Measurements from ENCODE around the gene NFIC.
"Not testable (repeated sequence)": the region's sequence is repeated elsewhere in the genome, so short reads cannot be mapped to it uniquely, and the experiment has no call there.

The NFIC gene

DNA sequence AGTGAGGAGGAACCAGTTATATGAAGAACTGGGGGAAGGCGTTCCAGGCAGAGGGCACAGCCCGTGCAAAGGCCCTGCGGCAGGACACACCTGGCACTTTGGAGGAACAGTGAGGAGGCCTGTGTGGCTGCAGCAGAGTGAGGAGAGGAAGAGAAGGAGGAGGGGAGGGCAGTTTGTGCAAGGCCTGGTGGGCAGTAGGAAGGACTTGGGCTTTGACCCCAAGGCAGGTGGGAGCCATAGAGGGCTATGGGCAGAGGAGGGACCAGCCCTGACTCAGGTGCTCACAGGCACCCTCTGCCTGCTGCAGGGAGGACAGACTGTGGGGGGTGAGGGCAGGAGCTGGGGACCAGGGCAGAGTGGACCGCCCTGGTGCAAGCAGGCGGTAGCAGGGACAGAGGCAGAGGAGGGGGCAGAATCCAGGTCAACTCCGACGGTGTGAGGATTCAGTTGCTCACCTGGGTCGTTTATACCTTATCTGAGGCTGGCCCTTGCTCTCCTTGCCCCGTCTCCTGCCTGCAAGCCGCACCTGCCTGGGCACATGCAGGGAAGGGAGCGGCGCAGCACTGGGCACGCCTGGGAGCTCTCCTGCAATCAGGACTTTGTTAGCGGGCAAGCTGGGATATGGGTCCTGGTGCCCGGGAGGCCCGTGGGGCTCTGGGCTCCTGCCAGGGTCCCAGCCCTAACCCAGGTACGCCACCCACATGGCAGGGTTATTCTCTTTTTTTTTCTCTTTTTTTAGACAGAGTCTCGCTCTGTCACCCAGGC is 34.8 kb downstream of the NFIC start:
- DNase-seq, result no peak

DNA sequence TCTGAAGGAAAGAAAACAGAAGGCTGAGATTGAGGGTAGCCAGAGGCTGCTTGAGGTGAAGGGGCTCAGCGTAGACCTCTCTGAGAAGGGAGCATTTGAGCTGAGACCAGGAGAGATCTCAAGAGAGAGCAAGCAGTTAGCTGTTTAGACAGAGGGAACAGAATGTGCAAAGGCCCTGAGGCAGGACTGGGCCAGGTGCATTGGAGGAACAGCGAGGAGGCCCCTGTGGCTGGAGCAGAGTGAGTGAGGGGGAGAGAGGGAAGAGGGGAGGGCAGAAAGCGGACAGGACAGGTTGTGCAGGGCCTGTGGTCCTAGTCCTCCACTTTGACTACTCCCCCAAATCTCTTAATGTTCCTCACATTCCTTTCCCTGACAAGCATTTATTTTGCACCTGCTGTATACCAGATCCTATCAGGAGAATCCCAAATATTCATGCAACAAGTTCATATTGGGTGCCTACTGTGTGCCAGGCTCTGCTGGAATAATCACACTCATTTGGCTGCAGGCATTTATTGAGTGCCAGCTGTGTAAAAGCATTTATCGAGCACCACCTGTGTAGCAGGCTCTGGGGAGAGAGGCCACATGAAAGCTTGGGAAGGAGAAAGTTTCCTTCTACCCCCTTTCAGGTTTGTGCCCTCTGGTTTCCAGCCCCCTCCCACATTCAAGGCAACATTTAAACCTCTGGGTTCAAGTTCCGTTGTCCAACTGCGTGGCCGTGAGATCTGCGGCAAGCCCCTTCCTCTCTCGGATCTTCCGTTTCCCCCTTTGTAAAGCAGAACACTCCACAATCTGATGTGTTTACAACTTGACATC is 36.5 kb downstream of the NFIC start:
- no peak for DNase-seq

DNA sequence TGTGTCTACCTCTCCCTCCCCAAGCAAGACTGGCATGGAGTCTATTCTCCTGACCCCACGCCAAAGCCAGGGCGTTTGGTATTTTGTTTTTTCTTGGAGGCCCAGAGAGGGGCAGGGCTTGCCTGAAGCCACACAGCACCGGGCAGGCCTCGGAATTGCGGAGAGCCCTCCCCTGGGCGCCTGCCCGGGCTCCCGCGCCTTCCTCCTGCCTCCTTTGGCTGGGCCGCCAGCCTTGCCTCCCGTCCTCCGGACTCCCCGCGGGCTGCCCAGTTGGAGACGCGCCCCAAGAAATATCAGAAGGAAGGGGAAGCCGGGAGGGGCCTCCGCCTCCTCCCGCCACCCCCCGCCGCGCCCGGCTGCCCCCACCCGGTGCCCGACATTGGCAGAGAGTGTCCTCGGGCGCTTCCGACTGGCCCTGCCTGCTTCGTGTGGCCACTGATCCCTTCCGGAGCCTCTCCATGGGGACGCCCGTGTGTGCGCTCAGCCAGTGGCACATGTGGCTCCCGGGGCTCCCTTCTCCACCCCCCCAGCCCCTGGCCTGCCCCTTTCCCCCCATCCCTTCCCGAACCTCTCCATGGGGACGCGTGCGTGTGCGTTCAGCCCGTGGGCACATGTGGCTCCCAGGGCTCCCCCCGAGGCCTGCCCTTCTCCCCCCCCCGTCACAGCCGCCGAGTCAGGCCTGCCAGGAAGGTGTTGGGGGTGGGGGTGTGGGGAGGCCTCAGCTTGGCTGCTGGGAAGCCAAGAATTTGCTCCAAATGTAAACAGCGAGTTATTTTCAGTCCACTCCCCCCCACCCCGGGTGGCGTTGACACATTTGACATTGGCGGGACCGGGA is 37.3 kb downstream of the NFIC start:
- no peak for DNase-seq

DNA sequence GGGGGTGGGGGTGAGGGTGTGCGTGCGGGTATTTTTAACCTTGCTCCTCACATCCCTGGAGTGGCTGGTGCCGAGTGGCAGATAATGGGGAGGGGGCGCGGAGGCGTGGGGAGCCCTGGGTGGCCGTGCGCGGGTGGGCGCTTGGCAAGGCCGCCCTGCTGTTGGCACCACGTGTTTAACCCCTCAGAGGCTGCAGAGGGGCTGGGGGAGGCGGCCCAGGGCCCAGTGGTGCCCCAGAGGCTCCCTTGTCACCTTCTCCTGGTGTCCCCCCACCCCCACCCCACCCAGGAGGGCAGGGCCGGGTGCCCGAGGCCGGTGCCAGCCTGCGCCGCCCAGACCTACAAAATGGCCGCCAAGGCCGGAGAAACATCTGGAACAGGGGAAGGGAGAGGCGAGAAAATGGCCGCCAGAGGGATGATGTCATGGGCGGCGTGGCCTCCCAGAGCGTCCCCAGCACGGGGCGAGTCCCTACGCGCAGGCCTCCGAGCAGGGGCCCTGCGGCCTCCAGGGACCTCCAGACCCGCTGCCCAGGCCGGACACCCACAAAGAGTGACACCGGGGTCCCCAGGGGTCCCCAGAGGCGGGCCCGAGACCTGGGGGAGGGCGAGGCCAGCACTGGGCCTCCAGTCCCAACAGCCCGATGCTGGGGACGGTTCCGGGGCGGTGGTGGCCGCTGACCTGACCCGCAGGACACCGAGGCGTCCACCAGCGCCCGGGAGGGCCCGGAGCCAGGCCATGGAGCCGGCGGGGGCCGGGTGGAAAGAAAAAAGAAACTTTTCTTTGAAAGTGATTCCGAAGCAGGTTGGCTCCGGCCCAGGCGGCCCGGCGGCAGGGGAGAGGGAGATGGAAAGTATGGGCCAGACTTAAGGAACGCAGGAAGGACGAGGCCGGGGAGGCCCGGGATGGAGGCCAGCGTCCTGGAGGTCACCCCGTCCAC is 38.2 kb downstream of the NFIC start:
- no peak for DNase-seq

DNA sequence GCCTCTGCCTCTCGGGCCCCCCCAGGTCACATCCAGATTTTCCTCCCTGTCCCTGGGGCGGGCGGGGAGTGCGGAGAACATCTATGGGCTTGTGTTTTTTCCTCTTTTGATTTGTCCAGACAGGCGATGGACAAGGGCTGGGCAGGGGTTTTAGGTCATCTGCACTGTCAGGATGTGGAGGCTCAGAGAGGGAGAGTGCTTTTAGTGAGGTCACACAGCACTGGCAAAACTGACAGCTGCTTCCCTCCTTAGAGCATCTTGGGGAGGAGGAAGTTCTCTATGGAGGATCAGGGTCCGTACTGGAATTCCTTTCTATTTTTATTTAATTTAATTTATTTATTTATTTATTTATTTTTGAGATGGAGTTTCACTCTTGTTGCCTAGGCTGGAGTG is 38.9 kb downstream of the NFIC start:
- no peak for DNase-seq

DNA sequence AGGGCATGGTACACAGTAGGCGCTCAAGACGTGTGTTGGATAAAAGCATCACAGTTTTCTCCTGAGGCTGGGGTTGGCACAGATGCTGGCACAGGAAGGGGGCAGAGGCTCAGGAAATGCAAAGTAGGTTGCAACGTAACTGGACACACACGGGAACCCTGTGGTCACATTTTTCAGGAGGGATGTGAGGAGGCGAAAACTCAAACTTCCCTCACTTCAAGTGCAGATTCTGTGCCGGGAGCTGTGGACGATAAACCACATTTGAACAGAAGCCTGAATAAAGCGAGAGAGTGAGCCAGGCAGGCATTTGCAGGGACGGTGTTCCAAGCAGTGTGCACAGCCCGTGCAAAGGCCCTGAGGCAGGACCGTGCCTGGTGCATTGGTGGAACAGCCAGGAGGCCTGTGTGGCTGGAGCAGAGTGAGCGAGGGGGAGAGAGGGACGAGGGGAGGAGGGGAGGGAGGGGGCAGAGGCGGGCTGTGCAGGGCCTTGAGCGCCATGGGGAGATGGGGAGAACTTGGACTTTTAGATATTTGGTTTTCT is 40.3 kb downstream of the NFIC start:
- DNase-seq, result no peak

- no peak for DNase-seq
Measured at GRCh38 chr19:3407556-3408516, 41.5 kb downstream of the NFIC start.

- no peak for DNase-seq
Measured at GRCh38 chr19:3408996-3409345, 42.6 kb downstream of the NFIC start.

- DNase-seq, result no peak
Measured at GRCh38 chr19:3409346-3410064, 43.1 kb downstream of the NFIC start.

GRCh38 chr19:3411636-3412035 is 45.3 kb downstream of the NFIC start:
- DNase-seq, result no peak

DNA sequence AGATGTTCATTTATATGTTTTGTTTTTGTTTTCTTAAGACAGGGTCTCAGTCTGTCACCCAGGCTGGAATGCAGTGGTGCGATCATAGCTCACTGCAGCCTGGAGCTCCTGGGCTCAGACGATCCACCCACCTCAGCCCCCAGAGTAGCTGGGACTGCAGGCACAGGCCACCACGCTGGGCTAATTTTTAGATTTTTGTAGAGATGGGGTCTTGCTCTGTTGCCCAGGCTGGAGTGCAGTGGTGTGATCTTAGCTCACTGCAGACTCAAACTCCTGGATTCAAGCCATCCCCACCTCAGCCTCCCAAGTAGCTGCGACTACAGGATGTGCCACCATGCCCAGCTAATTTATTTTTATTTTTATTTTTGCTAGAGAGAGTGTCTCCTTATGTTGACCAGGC is 45.7 kb downstream of the NFIC start:
- DNase-seq, result no peak

DNA sequence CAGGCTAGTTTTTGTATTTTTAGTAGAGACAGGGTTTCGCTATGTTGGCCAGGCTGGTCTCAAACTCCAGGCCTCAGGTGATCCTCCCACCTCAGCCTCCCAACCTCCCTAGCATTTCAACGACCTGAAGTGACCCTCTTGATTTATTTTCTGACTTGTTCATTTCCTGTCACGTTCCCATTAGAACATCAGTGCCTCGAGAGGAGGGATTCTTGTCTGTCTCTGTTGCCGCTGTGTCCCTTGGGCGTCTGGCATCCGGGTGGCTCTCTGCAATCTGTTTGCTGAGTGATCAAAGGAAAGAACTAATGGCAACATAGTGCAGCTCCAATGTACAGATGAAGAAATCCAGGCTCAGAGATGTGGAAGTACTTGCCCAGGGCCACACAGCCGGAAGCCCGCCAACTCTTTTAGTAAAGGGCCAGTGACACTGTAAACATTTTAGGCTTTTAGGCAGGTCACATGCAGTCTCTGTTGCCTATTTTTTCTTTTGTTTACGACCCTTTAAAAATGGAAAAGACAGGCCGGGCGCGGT is 47.5 kb downstream of the NFIC start:
- DNase-seq, result no peak

- no peak for DNase-seq
Measured at GRCh38 chr19:3415695-3416094, 49.3 kb downstream of the NFIC start.

- DNase-seq, result no peak
Measured at GRCh38 chr19:3420244-3420755, 53.9 kb downstream of the NFIC start.

GRCh38 chr19:3420909-3421619 is 54.7 kb downstream of the NFIC start:
- DNase-seq, result no peak

DNA sequence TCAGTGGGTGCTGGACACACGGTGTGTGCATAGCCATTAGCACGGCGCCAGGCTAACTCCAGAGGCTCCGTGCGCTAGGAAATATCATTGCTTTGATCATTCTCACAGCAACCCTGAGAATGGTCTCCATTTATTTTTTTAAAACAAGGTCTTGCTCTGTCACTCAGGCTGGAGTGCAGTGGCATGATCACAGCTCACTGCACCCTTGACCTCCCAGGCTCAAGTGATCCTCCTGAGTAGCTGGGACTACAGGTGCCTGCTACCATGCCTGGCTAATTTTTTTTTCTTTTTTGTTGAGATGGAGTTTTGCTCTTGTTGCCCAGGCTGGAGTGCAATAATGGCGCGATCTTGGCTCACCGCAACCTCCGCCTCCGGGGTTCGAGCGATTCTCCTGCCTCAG is 55.3 kb downstream of the NFIC start:
- not testable (repeated sequence) for DNase-seq

DNA sequence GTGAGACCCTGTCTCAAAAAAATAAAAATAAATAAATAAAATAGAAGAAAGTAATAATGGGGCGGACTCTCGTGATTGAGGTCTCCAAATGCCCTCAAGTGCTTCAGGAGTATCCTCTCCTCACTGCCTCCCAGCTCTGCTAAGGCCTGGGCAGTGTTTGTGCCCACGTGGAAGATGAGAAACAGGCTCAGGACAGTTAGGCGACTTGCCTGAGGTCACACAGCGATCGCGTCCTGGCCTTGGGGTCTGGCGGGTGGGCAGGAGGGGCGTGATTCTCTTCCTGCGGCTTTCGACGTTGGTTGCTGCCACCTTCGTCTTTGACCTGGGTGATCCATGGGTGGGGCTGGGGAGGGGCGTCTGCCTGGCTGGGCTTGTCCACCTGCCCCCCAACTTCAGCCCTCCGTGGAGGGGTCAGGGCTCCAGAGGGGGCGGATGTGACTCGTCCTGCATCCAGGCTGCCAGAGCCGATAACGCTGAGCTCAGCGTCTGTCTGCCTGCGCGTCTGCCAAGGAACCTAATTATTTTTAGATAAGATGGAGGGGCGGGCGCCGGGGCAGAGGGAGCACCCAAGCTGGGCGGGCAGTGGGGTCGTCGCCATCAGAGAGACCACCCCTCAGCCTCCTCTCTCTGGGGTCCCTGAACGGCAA is 56.9 kb downstream of the NFIC start:
- DNase-seq, result no peak

DNA sequence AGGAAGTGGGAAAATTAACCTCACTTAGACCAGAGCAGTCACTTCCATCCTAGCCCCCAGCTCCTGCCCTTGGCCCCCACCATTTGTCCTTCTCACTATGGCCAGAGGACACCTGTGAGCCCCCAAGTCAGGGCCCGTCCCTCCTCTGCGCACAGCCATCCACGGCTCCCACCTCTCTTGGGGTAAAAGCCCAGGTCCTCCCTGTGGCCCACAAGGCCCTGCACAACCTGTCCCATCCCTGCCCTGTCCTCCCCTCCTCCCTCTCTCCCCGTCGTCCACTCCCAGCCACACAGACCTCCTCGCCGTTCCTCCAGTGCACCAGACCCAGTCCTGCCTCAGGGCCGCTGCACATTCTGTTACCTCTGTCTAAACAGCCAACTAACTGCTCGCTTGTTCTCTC is 60.0 kb downstream of the NFIC start:
- no peak for DNase-seq

DNA sequence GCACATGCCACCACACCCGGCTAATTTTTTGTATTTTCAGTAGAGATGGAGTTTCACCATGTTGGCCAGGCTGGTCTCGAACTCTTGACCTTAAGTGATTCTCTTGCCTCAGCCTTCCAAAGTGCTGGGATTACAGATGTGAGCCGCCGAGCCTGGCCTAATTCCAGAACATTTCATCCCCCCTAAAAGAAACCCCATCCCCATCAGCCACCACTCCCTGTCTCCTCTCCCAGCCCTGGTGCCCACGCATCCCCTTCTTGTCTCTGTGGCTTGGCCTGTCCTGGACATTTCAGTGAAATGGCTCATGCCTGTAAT is 63.9 kb downstream of the NFIC start:
- DNase-seq, result not testable (repeated sequence)
